HG02840 (cell line): ENCODE results near the gene CCDC167.

ENCODE experiments used
- ATAC-seq: cut with Tn5 transposase; IDR thresholded peaks from one replicate; pipeline ENCODE4 v1.9.1; 2021; ENCODE audit warnings: mild to moderate bottlenecking, moderate library complexity, moderate number of reproducible peaks; ENCODE audit not compliant: unreplicated experiment, low FRiP score

Gene CCDC167

DNA sequence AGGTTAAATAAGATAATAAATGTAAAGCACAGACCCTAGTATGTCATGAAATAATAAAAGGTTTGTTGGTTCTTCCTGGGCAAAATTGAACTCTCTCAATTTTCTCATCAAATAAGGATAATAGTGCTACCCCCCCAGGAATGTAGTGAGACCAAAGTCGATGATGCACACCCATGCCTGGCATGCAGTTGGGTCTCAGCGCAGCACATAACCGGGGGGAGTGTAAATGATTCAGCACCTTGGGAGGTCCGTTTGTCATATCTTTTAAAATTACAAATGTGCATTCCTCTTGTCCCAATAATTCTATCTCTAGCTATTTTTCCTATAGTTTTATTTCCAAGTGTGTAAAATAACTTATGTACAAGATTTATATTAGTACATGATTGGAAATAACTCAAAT, 31.3 kb upstream of the CCDC167 start:
- no peak for ATAC-seq

GRCh38 chr6:37530297-37530696, 30.6 kb upstream of the CCDC167 start:
- no peak for ATAC-seq

GRCh38 chr6:37528541-37528940, 28.8 kb upstream of the CCDC167 start:
- ATAC-seq = no peak

DNA sequence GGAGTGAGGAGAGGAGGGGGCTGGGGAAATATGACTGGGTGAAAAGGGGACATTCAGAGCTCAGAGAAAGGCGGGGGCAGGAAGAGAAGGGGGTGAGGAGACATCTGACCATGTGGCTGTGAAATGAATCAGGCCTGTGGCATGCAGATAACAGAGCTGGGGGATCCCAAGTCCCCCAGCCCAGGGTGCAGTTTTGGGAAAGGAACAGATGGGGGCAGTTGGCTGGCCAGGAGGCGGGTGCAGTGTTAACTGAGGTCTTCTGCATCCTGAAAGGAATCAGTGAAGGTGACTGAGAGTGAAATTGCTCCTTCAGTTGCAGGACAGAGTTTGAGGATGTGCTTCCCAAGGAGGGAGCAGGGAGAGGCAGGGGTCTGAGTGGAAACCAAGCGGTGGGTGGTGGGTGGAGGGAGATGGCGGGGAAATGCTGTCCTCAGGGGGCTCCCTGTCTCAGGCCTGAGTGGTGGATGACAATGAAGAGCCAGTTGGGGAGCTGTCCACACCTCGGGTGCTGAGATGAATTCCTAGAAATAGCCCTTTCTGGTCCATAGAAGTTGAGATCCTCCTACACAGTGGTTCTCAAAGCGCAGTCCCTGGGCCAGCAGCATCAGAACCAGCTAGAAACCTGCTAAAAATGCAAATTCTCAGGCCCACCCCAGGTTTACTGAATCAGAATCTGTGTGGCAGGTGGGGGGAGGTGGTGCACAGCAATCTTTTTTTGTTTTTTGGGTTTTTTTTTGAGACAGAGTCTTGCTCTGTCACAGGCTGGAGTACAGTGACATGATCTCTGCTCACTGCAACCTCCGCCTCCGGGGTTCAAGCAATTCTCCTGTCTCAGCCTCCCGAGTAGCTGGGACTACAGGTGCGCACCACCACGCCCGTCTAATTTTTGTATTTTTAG, 26.0 kb upstream of the CCDC167 start:
- no peak for ATAC-seq

GRCh38 chr6:37524970-37525318, 25.3 kb upstream of the CCDC167 start:
- ATAC-seq = no peak

- ATAC-seq = no peak
Measured at GRCh38 chr6:37524025-37524969, 24.6 kb upstream of the CCDC167 start.

DNA sequence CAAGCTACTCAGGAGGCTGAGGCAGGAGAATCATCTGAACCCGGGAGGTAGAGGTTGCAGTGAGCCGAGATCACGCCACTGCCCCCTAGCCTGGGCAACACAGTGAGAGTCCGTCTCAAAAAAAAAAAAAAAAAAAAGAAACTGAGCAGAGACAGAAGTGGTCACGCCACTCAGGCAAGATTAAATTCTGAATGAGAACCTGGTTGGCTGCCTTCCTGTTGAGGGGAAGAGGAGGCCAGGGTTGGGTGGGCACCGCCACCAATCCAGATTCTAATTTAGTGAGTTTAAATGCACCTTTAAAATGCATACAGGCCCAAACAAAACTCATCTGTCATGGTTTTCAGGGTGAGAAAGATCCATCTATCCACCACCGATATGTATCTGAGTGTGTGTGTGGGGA, 23.7 kb upstream of the CCDC167 start:
- no peak for ATAC-seq

GRCh38 chr6:37522836-37523235, 23.1 kb upstream of the CCDC167 start:
- ATAC-seq = no peak

DNA sequence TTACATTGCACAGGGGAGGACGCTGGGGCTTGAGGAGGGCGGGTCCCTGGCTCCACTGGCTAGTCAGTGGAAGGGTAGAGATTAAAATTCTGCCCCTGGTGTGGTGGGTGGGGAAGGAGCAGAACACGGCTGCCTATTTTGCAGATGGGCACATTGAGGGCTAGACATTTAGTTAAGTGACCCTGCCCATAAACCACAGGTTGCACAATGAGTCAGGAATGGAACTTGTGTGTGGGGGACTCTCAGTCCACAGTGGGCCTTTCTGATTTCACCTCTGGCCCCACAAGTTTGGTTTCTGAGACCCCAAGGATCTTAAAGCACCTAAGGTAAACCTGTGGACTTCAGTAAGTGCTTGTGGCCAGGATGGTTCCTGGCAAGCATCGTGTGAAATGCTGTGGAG, 22.0 kb upstream of the CCDC167 start:
- ATAC-seq = no peak

GRCh38 chr6:37520926-37521325, 21.2 kb upstream of the CCDC167 start:
- ATAC-seq = no peak

GRCh38 chr6:37519461-37519860, 19.8 kb upstream of the CCDC167 start:
- ATAC-seq = no peak

GRCh38 chr6:37518116-37518515, 18.4 kb upstream of the CCDC167 start:
- no peak for ATAC-seq

DNA sequence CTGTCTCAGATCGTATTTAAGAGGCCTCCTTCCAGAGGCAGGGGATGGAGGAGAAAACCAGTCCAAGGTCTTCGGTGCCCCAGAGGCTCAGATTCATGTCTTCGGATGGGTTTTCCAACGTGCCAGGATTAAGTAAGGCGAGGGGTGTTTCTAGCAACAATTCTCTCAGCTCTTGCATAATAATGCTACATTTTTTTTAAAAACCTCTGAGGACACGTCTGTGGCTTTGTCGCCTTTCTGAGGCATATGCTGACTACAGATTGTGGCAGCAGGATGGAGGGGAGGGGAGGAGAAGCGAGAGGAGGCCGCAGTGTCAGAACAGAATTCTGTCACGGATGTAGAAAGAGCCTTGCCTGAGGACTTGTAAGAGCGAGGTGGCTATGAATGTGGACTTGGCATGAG, 17.7 kb upstream of the CCDC167 start:
- no peak for ATAC-seq

DNA sequence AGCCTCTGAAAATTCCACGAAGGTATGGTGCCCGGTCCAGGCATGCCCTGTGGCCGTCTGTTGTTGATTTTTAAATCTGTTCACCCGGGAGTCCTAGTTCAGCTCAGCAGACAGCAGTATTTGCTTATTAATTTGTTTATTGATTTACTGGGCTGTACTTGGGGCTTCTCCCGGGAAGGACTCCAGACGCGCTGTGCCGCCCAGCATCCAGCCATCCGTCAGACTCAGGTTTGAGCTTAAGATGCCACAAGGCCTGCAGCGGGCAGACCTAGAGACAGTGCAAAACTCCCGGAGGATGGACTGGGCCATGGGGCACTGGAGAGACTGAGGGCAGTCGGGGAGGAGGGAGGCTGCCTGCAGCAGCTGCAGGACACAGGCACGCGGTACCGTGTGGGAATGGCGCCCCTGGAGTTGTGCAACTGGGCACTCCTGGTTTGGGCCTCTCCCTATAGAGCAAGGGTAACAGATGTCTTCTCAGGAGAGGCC, 17.3 kb upstream of the CCDC167 start:
- no peak for ATAC-seq

- no peak for ATAC-seq
Measured at GRCh38 chr6:37516076-37516919, 16.6 kb upstream of the CCDC167 start.

DNA sequence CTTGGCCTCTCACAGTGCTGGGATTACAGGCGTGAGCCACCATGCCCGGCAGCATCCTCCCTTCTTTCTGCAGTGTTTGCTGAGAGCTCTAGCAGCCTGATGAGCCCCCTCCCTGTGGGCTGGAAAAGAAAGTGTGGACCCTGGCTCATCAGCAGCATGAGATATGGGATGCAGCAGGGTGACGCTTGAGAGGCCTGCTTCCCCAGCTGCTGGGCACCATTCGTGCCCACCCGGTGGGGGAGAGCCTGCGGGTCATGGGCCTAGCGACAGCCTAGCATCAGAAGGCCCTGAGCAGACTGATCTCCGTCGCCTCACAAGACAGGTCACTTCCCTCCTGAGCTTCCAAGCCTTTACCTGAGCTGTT, 16.0 kb upstream of the CCDC167 start:
- no peak for ATAC-seq

GRCh38 chr6:37514837-37515236, 15.1 kb upstream of the CCDC167 start:
- ATAC-seq = no peak

DNA sequence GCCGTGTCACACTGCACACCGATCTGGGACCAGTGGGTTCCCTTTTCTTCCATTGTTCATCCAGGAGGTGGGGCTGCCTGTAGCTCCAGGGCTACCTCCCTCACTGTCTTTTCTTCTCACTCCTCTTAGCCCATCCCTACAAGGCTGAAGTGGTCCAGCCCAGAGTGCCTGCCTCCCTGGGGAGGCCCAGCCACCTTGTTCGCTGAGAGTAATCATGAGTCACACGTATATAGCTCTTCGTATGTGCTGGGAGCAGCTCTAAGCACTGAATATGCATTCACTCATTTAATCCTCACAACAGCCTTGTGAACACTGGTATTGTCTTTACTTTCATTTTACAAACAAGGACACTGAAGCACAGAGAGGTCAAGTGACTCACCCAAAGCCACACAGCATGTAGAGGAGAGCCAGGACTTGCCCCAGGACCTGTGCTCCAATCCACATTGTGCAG, 14.7 kb upstream of the CCDC167 start:
- ATAC-seq = no peak

DNA sequence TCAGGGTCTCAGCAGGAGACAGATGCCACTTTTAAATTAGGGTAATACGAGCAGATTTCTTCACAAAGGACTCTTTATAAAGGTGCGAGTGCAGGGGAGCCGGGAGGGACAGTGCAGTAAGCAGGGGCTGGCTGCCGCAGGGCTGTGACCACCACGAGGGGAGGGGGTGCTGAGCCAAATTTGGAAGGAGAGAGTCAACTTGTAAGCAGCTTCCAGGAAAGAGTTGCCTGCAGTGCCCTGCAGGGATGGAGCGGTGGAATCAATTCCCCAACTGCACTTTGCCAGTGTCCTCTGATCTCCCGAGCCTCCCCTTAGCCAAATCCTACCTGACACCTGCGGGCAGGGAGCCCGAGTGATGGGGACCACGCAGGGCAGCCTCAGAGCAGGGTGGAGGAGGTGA, 13.9 kb upstream of the CCDC167 start:
- no peak for ATAC-seq

DNA sequence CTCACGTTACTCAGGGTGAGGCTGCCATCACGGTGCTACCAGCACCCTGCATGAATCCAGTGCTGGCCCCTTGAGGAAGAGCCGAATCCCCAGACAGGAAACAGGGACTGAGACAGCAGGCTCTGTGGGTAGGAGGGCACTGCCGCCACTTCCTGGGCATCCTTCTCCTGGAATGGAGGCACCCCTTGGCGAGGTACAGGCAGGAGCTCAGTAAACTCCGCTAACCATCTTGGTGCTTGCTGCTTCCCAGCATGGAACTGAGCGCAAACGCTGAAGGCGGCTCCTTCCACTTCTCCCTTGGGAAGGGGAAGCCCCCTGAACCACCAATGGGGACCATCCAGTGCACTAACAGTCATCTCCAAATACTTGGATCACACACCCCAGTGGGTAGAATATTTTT, 13.5 kb upstream of the CCDC167 start:
- ATAC-seq = no peak
